Naive thymus-derived CD8-positive, alpha-beta T cell (primary cell): ENCODE results near the gene ZNF710. TPM values are rescaled to one million over a fixed set of nuclear protein-coding genes. Genes with fewer than 3 reads are reported as not detected.

Source experiments
- ATAC-seq, 2 donors: fragments of 150-1000 bp; cut with Tn5 transposase in 1 of 2; sonication (Bioruptor Pico), chemical (Tn5 transposase) in 1 of 2; 1 replicate in 1 of 2; 2 replicates in 1 of 2; pipeline ENCODE4 v1.10.0; 2021; ENCODE audit warnings: mild to moderate bottlenecking in 2 of 2, moderate library complexity in 2 of 2
- POLR2A ChIA-PET: fragments of 350-600 bp; sonication (Branson Sonifier 250); formaldehyde crosslinking; loops from one replicate; lab custom pipeline; 2021; ENCODE audit warnings: antibody characterized with exemption; lab: Charles Lee
- DNase-seq, 10 donors: peaks; one replicate each; pipeline versions ENCODE4 v3.0.0 to v3.0.0-alpha.2; 2020 to 2022
- H3K27ac Mint-ChIP-seq, 10 donors: one replicate each; pipeline ENCODE4 v1.8.0; 2020 to 2022; ENCODE audit warnings: mild to moderate bottlenecking in 10 of 10, mixed read lengths in 10 of 10, moderate library complexity in 4 of 10, inconsistent platforms in 1 of 10
- H3K27me3 Mint-ChIP-seq, 5 donors: one replicate each; pipeline ENCODE4 v1.8.0; 2021 to 2022; ENCODE audit warnings: mixed read lengths in 5 of 5
- H3K36me3 Mint-ChIP-seq, 3 donors: one replicate each; pipeline ENCODE4 v1.8.0; 2020 to 2022; ENCODE audit warnings: mixed read lengths in 3 of 3, mild to moderate bottlenecking in 2 of 3, inconsistent platforms in 1 of 3
- H3K4me1 Mint-ChIP-seq, 4 donors: one replicate each; pipeline ENCODE4 v1.8.0; 2021 to 2022; ENCODE audit warnings: mixed read lengths in 4 of 4
- H3K4me3 Mint-ChIP-seq, 10 donors: one replicate each; pipeline ENCODE4 v1.8.0; 2020 to 2022; ENCODE audit warnings: mild to moderate bottlenecking in 10 of 10, mixed read lengths in 10 of 10, moderate library complexity in 6 of 10, inconsistent platforms in 1 of 10
- H3K9me3 Mint-ChIP-seq, 9 donors: one replicate each; pipeline ENCODE4 v1.8.0; 2020 to 2022; ENCODE audit warnings: mixed read lengths in 9 of 9, mild to moderate bottlenecking in 3 of 9, inconsistent platforms in 1 of 9, moderate library complexity in 1 of 9
- polyA plus RNA-seq, 3 donors: library from polyadenylated mRNA; unstranded; fragments of 300-500 nt; fragmentation: Illumina TruSeq; gene quantifications; one replicate each; pipeline ENCODE4 v1.2.3, GENCODE V29; 2021
- total RNA-seq, 8 experiments: library from RNA in 2 of 8; stranded (reverse) in 2 of 8; gene quantifications; one replicate each; pipeline ENCODE4 v1.2.3 and lab custom pipeline; 2021 to 2026

The ZNF710 gene
- total and polyA plus RNA-seq, 5 experiments from 2014 or later: 0.23 to 14.5 (median 1.8) TPM

GRCh38 chr15:90095521-90095959 is 94.4 kb downstream of the ZNF710 start:
- Mint-ChIP-seq H3K27me3 (no peaks in the 10 kb centered on the region), H3K4me3 (peak overlapping the region; percentile 25 to 84 (median 64)), H3K27ac (peak overlapping the region; percentile 89 to 99 (median 98)), H3K36me3 (peaks cover 0 to 8% (median 0%) of the 10 kb centered on the region in 3 donors), H3K9me3 (no peaks in the 10 kb centered on the region), H3K4me1 (peaks cover 34 to 75% (median 71%) of the 10 kb centered on the region in 4 donors)
- ATAC-seq: no peak
- POLR2A ChIA-PET: interaction anchor here (1.3 kb wide), 1 partner anchor 202 kb away, joined by 3 read pairs; the partner anchor contains the start of gene AP3S2
- DNase-seq: peak in 1 of 10 donors; percentile 24

GRCh38 chr15:90097475-90097874 is 96.4 kb downstream of the ZNF710 start:
- POLR2A ChIA-PET: no interaction called here
- Mint-ChIP-seq H3K27ac (peak overlapping the region; percentile 97 to 99 (median 98)), H3K9me3 (no peaks in the 10 kb centered on the region), H3K4me1 (peaks cover 39 to 81% (median 78%) of the 10 kb centered on the region in 4 donors), H3K27me3 (no peaks in the 10 kb centered on the region), H3K4me3 (peak overlapping the region; percentile 72 to 95 (median 90)), H3K36me3 (no peaks in the 10 kb centered on the region)
- DNase-seq: peak in 9 of 10 donors; percentile 49 to 84 (median 68)
- peak; percentile 58 to 69 for ATAC-seq

- Mint-ChIP-seq H3K4me1 (peaks cover 35 to 81% (median 78%) of the 10 kb centered on the region in 4 donors), H3K9me3 (no peaks in the 10 kb centered on the region), H3K27me3 (no peaks in the 10 kb centered on the region), H3K36me3 (no peaks in the 10 kb centered on the region), H3K27ac (peak overlapping the region; percentile 94 to 99 (median 98)), H3K4me3 (peak overlapping the region; percentile 84 to 95 (median 91))
- POLR2A ChIA-PET: interaction anchor here (1.1 to 2.1 kb wide), 5 partner anchors 9 to 206 kb away, joined by 3 to 9 read pairs (median 6); partner anchors contain the start of genes AP3S2, CIB1, GDPGP1 and ZNF710
- peak; percentile 32 to 38 for ATAC-seq
- peak in 9 of 10 donors; percentile 30 to 75 (median 57) for DNase-seq
These were observed 98.1 kb downstream of the ZNF710 start for GRCh38 chr15:90099072-90099867.

GRCh38 chr15:90099868-90100831 is 99.0 kb downstream of the ZNF710 start:
- POLR2A ChIA-PET: interaction anchor here (1.1 to 2.1 kb wide), 4 partner anchors 10 to 206 kb away, joined by 3 to 9 read pairs (median 6); partner anchors contain the start of genes AP3S2 and ZNF710
- Mint-ChIP-seq H3K4me1 (peaks cover 34 to 72% (median 69%) of the 10 kb centered on the region in 4 donors), H3K27ac (peak overlapping the region; percentile 94 to 99 (median 98)), H3K9me3 (no peaks in the 10 kb centered on the region), H3K27me3 (no peaks in the 10 kb centered on the region), H3K36me3 (no peaks in the 10 kb centered on the region), H3K4me3 (peak overlapping the region; percentile 84 to 95 (median 91))
- peak in 1 of 10 donors; percentile 3 for DNase-seq
- no peak for ATAC-seq

- no peak for ATAC-seq
- Mint-ChIP-seq H3K36me3 (no peaks in the 10 kb centered on the region), H3K27ac (peak overlapping the region; percentile 94 to 99 (median 98)), H3K9me3 (no peaks in the 10 kb centered on the region), H3K4me3 (peak overlapping the region; percentile 84 to 94 (median 91)), H3K27me3 (no peaks in the 10 kb centered on the region), H3K4me1 (peaks cover 27 to 60% (median 58%) of the 10 kb centered on the region in 4 donors)
- DNase-seq: peak in 5 of 10 donors; percentile 27 to 39 (median 32)
- POLR2A ChIA-PET: interaction anchor here (1.0 to 1.9 kb wide), 8 partner anchors 10 to 214 kb away, joined by 3 to 13 read pairs (median 6); partner anchors contain the start of genes AP3S2, CIB1, GDPGP1 and SEMA4B
These were observed 100.2 kb downstream of the ZNF710 start for GRCh38 chr15:90101130-90101968.

GRCh38 chr15:90101969-90102890 is 101.1 kb downstream of the ZNF710 start, which contains the start of gene IDH2:
Gene IDH2 (minus strand): TSS chr15:90102468. CDS start chr15:90102390, 78 bp downstream.
- no peaks in the 10 kb centered on the region for H3K36me3 Mint-ChIP-seq
- H3K27me3 Mint-ChIP-seq: no peaks in the 10 kb centered on the region
- no peaks in the 10 kb centered on the region for H3K9me3 Mint-ChIP-seq
- peak; percentile 73 to 81 for ATAC-seq
- peak within 1 kb of the TSS; percentile 84 to 94 (median 91) for H3K4me3 Mint-ChIP-seq
- DNase-seq: peak; percentile 47 to 78 (median 75)
- POLR2A ChIA-PET: interaction anchor here (0.6 to 1.9 kb wide), 15 partner anchors 10 to 830 kb away, joined by 3 to 13 read pairs (median 3); partner anchors contain the start of genes AP3S2, CIB1, GDPGP1 and SEMA4B
- H3K4me1 Mint-ChIP-seq: peaks cover 23 to 51% (median 50%) of the 10 kb centered on the region in 4 donors
- peak within 1 kb of the TSS; percentile 94 to 99 (median 98) for H3K27ac Mint-ChIP-seq

GRCh38 chr15:90103701-90104329 is 102.7 kb downstream of the ZNF710 start:
- no peaks in the 10 kb centered on the region for H3K9me3 Mint-ChIP-seq
- H3K36me3 Mint-ChIP-seq: no peaks in the 10 kb centered on the region

GRCh38 chr15:90104551-90104950 is 103.4 kb downstream of the ZNF710 start:
- ATAC-seq (no peak), DNase-seq (no peak)
- Mint-ChIP-seq H3K27ac (peak overlapping the region in 1 of 10 donors; percentile 41), H3K9me3 (no peaks in the 10 kb centered on the region), H3K36me3 (no peaks in the 10 kb centered on the region), H3K27me3 (no peaks in the 10 kb centered on the region), H3K4me3 (peak overlapping the region in 2 of 10 donors; percentile 11 to 30), H3K4me1 (peaks cover 13 to 28% (median 28%) of the 10 kb centered on the region in 4 donors)
- POLR2A ChIA-PET: interaction anchor here (0.5 kb wide), 1 partner anchor 46 kb away, joined by 4 read pairs; no protein-coding TSS in a partner anchor

More at GRCh38 chr15:90103701-90104329, 102.7 kb downstream of the ZNF710 start:
- POLR2A ChIA-PET: interaction anchor here (0.5 to 1.2 kb wide), 2 partner anchors 47 to 97 kb away, joined by 3 to 4 read pairs; partner anchors contain the start of gene SEMA4B
- DNase-seq (no peak), ATAC-seq (no peak)
- H3K4me3 Mint-ChIP-seq: peak overlapping the region; percentile 28 to 89 (median 82)
- peak overlapping the region in 8 of 10 donors; percentile 14 to 92 (median 86) for H3K27ac Mint-ChIP-seq
- H3K27me3 Mint-ChIP-seq: no peaks in the 10 kb centered on the region
- peaks cover 18 to 36% (median 35%) of the 10 kb centered on the region in 4 donors for H3K4me1 Mint-ChIP-seq

- POLR2A ChIA-PET: no interaction called here
- no peaks in the 10 kb centered on the region for H3K27me3 Mint-ChIP-seq
- ATAC-seq (no peak), DNase-seq (no peak)
- peak overlapping the region in 1 of 10 donors; percentile 34 for H3K4me3 Mint-ChIP-seq
- no peaks in the 10 kb centered on the region for H3K36me3 Mint-ChIP-seq
- H3K4me1 Mint-ChIP-seq: peaks cover 7 to 18% (median 18%) of the 10 kb centered on the region in 4 donors
- H3K9me3 Mint-ChIP-seq: no peaks in the 10 kb centered on the region
- no peak overlapping the region for H3K27ac Mint-ChIP-seq
These were observed 104.4 kb downstream of the ZNF710 start for GRCh38 chr15:90105521-90105920.
